HT1080 (cell line): ENCODE results near the gene UNC80. TPM values are rescaled to one million over a fixed set of nuclear protein-coding genes. Genes with fewer than 3 reads are reported as not detected.

Source experiments
- DNase-seq: peaks from one replicate; pipeline ENCODE4 v3.0.0-alpha.2; 2015; ENCODE audit warnings: low read depth
- total RNA-seq: library from RNA; depleted of rRNA; stranded (reverse); fragments of >200 nt; shearing (Covaris generic); gene quantifications from 2 replicates; pipeline ENCODE4 v1.2.3, GENCODE V29; 2014

UNC80 gene
- total RNA-seq, 1 experiment from 2014 or later, result 0.79 TPM

- no peak for DNase-seq
Observed at GRCh38 chr2:209911486-209911885, 139.9 kb downstream of the UNC80 start.

- no peak for DNase-seq
Observed at GRCh38 chr2:209913786-209914345, 142.2 kb downstream of the UNC80 start.

GRCh38 chr2:209917154-209917771, 145.6 kb downstream of the UNC80 start:
- DNase-seq, result no peak

GRCh38 chr2:209918251-209918650, 146.6 kb downstream of the UNC80 start:
- no peak for DNase-seq

- DNase-seq, result peak; percentile 43
Observed at GRCh38 chr2:209922116-209922515, 150.5 kb downstream of the UNC80 start.

GRCh38 chr2:209929369-209929768, 157.7 kb downstream of the UNC80 start:
- no peak for DNase-seq

GRCh38 chr2:209933499-209934483, 162.2 kb downstream of the UNC80 start:
- peak; percentile 87 for DNase-seq

- no peak for DNase-seq
Observed at GRCh38 chr2:209936106-209936666, 164.6 kb downstream of the UNC80 start.

- DNase-seq, result no peak
Observed at GRCh38 chr2:209937893-209938292, 166.3 kb downstream of the UNC80 start.

GRCh38 chr2:209938906-209939305, 167.3 kb downstream of the UNC80 start:
- DNase-seq, result peak; percentile 33

- DNase-seq, result no peak
Observed at GRCh38 chr2:209940936-209941335, 169.3 kb downstream of the UNC80 start.

GRCh38 chr2:209942426-209942825, 170.8 kb downstream of the UNC80 start:
- DNase-seq, result no peak

GRCh38 chr2:209942936-209943605, 171.4 kb downstream of the UNC80 start:
- no peak for DNase-seq

GRCh38 chr2:209943776-209944175, 172.1 kb downstream of the UNC80 start:
- DNase-seq, result no peak

- peak; percentile 39 for DNase-seq
Observed at GRCh38 chr2:209946539-209946938, 174.9 kb downstream of the UNC80 start.

- DNase-seq, result no peak
Observed at GRCh38 chr2:209956271-209956670, 184.6 kb downstream of the UNC80 start.

GRCh38 chr2:209958016-209958415, 186.4 kb downstream of the UNC80 start:
- DNase-seq, result no peak

- no peak for DNase-seq
Observed at GRCh38 chr2:209960045-209960444, 188.4 kb downstream of the UNC80 start.

GRCh38 chr2:209960676-209961630, 189.3 kb downstream of the UNC80 start:
- peak; percentile 64 for DNase-seq

GRCh38 chr2:209965723-209966122, 194.1 kb downstream of the UNC80 start:
- no peak for DNase-seq
